ENCODE results near the gene ACOXL.

GRCh38 chr2:110861616-110862260 lies 129.4 kb downstream of the ACOXL start:
- TF ChIP-seq, protein P1, sequence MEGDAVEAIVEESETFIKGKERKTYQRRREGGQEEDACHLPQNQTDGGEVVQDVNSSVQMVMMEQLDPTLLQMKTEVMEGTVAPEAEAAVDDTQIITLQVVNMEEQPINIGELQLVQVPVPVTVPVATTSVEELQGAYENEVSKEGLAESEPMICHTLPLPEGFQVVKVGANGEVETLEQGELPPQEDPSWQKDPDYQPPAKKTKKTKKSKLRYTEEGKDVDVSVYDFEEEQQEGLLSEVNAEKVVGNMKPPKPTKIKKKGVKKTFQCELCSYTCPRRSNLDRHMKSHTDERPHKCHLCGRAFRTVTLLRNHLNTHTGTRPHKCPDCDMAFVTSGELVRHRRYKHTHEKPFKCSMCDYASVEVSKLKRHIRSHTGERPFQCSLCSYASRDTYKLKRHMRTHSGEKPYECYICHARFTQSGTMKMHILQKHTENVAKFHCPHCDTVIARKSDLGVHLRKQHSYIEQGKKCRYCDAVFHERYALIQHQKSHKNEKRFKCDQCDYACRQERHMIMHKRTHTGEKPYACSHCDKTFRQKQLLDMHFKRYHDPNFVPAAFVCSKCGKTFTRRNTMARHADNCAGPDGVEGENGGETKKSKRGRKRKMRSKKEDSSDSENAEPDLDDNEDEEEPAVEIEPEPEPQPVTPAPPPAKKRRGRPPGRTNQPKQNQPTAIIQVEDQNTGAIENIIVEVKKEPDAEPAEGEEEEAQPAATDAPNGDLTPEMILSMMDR (IDR thresholded peaks at IDR 0.05): no peak
- TF ChIP-seq EP300 (IDR thresholded peaks at IDR 0.05): no peak
